ENCODE data around the gene ZBTB48. TPM values are rescaled to one million over a fixed set of nuclear protein-coding genes. Genes with fewer than 3 reads are reported as not detected.

Gene ZBTB48
- total RNA-seq, 1 donor from 2014 or later, result 36.5 TPM

DNA sequence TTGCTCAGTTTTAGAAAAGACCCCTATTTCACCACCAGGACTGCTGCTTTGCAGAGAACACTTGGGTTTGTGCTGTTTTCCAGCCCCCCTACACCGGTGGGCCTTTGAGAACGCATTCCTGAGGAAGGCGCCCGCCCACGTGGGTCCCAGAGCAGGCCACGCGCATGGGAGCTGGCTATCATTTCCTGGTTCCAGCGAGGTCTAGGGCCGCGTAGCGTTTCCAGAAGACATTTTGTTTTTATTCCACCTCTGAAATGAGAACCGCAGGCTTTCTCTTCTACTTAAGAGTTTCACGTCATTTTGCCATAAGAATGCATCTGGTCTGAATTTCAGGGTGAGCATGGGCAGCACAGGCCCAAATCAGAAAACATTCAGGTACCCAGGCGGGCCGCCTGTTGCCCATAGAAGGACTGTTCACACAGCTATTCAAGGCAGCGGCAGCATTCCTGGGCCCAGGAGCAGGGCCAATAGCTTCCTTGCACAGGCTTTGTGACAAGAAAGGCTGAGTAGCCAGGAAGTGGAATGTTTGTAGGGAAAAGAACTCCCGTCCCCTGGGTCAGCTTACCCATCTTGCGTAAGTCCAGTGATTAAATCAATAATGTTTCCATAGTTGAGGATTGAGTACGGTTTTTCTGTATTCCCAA is 24.2 kb downstream of the ZBTB48 start:
- Histone ChIP-seq H3K9me3 (no peaks in the 10 kb centered on the region), H3K27me3 (ENCODE audit: low read depth) (no peaks in the 10 kb centered on the region), H3K36me3 (peaks cover 6% of the 10 kb centered on the region), H3K4me1 (peaks cover 40% of the 10 kb centered on the region), H3K27ac (peak overlapping the region; percentile 100), H3K4me3 (peak overlapping the region; percentile 92)
- TF ChIP-seq, protein P1, sequence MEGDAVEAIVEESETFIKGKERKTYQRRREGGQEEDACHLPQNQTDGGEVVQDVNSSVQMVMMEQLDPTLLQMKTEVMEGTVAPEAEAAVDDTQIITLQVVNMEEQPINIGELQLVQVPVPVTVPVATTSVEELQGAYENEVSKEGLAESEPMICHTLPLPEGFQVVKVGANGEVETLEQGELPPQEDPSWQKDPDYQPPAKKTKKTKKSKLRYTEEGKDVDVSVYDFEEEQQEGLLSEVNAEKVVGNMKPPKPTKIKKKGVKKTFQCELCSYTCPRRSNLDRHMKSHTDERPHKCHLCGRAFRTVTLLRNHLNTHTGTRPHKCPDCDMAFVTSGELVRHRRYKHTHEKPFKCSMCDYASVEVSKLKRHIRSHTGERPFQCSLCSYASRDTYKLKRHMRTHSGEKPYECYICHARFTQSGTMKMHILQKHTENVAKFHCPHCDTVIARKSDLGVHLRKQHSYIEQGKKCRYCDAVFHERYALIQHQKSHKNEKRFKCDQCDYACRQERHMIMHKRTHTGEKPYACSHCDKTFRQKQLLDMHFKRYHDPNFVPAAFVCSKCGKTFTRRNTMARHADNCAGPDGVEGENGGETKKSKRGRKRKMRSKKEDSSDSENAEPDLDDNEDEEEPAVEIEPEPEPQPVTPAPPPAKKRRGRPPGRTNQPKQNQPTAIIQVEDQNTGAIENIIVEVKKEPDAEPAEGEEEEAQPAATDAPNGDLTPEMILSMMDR (IDR thresholded peaks at IDR 0.05), result no peak
- DNase-seq (peak; percentile 81), ATAC-seq (peak; percentile 18 to 36)
- intact Hi-C loops (cut with DNase I), result no loop called here

DNA sequence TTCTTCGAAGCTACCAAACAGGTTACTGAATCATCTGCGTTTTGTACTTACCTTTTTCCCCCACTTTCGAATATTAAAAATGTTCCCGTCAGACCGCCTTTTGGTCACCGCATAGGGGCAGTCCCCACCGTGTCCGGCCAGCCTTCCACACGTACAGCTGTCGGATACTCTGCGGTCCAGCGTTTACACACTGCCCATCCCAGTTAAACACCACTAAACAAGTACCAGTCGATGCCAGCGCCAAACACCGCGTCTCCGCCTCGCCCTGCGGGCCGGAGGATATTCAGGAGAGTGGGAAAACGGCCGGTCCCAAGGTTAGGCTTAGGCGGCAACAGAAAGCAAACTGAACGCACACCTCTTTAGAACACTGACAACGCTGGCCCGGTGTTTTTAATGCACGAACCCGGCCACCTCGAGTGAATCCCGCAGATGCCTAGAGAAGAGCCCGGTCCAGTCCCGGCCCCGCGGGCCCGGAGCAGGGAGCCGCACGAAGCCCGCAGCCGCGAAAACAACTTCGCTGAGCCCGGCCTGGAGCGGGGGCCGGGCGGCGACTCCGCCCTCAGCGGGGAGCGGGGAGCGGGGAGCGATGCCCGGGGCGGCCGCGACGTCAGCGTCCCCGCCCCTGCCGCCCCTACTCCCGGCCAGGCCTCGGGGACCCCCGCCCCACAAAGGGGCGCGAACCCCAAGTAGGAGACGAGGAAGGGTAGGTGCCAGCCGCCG is 33.0 kb downstream of the ZBTB48 start:
- intact Hi-C loops (cut with DNase I), result no loop called here
- Histone ChIP-seq H3K27me3 (ENCODE audit: low read depth) (no peaks in the 10 kb centered on the region), H3K36me3 (peaks cover 2% of the 10 kb centered on the region), H3K4me1 (peaks cover 9% of the 10 kb centered on the region), H3K4me3 (peak overlapping the region; percentile 83), H3K27ac (peak overlapping the region; percentile 91), H3K9me3 (no peaks in the 10 kb centered on the region)
- peak; percentile 74 for DNase-seq
- TF ChIP-seq, protein P1 (IDR thresholded peaks at IDR 0.05), result no peak
- ATAC-seq, result peak; percentile 70 to 80

DNA sequence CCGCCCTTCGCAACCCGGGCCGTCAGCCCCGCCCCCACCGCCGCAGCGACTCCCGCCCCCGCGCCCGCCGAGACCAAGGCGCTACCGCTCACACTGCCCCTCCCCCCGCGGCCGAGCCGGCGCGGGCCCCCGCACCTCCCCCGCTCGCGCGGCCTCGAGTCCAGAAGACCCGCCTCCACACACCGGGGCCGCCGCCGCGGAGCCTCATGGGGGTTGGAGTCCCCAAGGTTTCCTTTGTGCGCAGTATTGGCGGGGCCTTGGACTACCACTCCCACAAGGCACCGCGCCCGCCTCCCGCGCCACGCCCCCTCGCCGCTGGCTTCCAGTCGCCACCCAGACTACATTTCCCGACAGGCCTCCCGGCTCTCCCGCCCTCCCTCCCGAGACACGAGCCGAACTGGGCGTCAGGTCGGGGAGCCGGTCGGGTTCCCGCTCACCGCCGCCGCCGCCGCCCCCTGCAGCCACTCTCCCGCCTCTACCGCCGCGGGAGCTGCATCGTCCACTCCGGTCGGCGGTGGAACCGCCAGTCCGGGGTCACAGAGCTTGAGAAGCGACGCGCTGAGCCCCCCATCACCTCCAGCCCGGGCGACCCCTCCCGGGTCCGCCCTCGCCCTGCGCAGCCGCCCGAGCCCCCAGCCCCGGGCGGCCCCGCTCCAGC is 33.7 kb downstream of the ZBTB48 start, which contains the start of gene PHF13:
PHF13 (plus strand) TSS at position 371 of the 658 bp plus-strand sequence. CDS start 336 bp downstream, outside the sequence.
- Histone ChIP-seq H3K27me3 (ENCODE audit: low read depth) (no peaks in the 10 kb centered on the region), H3K36me3 (peaks cover 8% of the 10 kb centered on the region), H3K9me3 (no peaks in the 10 kb centered on the region), H3K4me3 (peak within 1 kb of the TSS; percentile 83), H3K4me1 (peaks cover 9% of the 10 kb centered on the region), H3K27ac (peak within 1 kb of the TSS; percentile 91)
- ATAC-seq (peak; percentile 98 to 99), DNase-seq (peak; percentile 100)
- intact Hi-C loops (cut with DNase I), result no loop called here
- TF ChIP-seq, protein P1 (IDR thresholded peaks at IDR 0.05), result no peak

DNA sequence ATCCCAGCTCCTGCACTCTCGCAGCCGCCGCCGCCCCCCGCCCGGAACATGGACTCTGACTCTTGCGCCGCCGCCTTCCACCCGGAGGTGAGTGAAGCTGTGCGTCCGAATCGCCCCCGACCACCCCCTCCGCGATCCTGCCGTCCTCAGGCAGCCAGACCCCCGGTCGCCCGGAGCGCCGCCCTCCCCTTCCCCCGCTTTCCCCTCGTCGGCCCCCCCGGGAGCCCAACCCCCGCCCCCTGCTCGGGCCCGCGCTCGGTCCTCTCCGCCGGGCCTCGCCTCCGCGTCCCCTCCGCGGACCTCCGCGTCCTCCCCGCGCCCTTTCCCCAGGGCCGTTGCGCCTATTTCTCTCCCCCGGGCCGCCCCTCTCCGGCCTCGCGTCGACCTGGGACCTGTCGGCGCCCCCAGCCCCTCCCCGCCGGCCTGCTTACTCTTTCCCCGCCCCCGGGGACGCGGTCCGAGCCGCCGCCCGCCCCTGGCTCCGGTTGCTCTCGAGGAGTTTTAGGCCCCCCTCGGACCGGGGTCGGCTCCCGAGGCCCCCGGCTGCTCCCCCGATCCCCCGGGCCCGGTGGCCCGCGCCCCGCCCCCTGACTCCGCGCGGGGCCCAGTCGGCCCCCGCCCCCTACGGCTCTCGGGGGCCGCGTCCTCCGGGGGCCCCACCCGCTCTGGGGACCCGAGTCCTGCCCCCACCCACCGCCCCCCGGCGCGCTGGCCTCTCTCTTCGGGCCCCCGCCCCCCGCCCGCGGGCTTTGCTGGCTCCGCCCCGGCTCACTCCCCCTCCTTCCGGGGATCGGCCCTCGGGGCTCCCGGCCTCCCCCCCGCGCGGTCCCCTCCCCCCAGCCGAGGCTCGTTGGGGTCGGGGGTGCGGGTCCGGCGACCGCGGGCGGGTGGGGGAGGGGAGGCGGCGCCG is 34.5 kb downstream of the ZBTB48 start:
- peak; percentile 74 for DNase-seq
- Histone ChIP-seq H3K9me3 (no peaks in the 10 kb centered on the region), H3K4me3 (peak overlapping the region; percentile 83), H3K27ac (peak overlapping the region; percentile 77), H3K4me1 (peaks cover 9% of the 10 kb centered on the region), H3K27me3 (ENCODE audit: low read depth) (no peaks in the 10 kb centered on the region), H3K36me3 (peaks cover 11% of the 10 kb centered on the region)
- ATAC-seq, result peak; percentile 3 to 23
- intact Hi-C loops (cut with DNase I), result no loop called here
- TF ChIP-seq, protein P1 (IDR thresholded peaks at IDR 0.05), result no peak
